ENCODE measurements around the gene DNAI4. TPM values are rescaled to one million over a fixed set of nuclear protein-coding genes. Genes with fewer than 3 reads are reported as not detected.

The DNAI4 gene
- total and polyA plus RNA-seq, 2 of the 8 experiments (the other 6 are each of a cell fraction or from before 2014, with no cell fraction given), result 0.32 to 2.1 TPM

DNA sequence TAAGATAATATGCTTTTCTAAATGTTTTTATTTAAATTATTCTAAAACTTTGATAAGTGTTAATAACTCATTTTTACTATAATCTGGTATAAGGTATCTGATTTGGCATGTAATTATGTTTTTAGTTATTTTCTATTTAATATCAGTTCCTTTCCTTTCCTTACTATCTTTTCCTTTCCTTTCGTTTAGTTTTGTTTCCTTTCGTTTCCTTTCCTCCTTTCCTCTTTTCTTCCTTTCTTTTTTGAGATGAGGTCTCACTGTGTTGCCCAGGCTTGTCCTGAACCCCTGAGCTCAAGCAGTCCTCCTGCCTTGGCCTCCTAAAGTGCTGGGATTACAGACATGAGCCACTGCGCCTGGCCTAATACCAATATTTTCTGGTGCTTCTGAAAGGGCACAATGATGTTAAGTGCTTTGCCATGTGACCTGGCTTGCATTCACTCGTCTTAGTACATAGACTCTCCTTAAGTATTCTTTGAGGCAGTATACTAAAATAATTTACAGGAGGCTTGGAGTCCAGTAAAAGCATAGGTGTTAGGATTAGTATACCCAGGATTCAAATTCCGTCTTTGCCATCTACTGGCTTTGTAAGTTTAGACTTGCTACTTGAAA is 18.8 kb upstream of the DNAI4 start:
- Histone ChIP-seq H3K9me3 (ENCODE audit: insufficient read depth in 2 of 2, low read depth in 1 of 2, low read length in 1 of 2) (no peaks in the 10 kb centered on the region), H3K27me3 (replicated peaks in 1 of 4; ENCODE audit: control insufficient read depth in 3 of 4, extremely low read depth in 1 of 4, insufficient read depth in 3 of 4, low read length in 3 of 4) (no peaks in the 10 kb centered on the region), H2BK12ac (ENCODE audit: low read depth, low read length) (no peak overlapping the region), H3K56ac (replicated peaks; ENCODE audit: insufficient read length, low read depth, low read length) (no peak overlapping the region), H3K79me2 (ENCODE audit: control insufficient read depth in 1 of 2, insufficient read depth in 2 of 2, low read length in 2 of 2) (peaks cover 0 to 43% of the 10 kb centered on the region in 2 experiments; a peak in 2 of 4 replicates), H2BK5ac (ENCODE audit: low read depth, low read length) (no peak overlapping the region), H3K9ac (replicated peaks in 1 of 4; ENCODE audit: extremely low read depth in 1 of 4, low read depth in 3 of 4, low read length in 3 of 4) (no peak overlapping the region; a peak in 1 of 7 replicates), H2BK20ac (ENCODE audit: low read length) (no peak overlapping the region), H3K79me1 (ENCODE audit: low read depth, low read length) (no peaks in the 10 kb centered on the region; the same call in 1 of the 2 replicates), H4K20me1 (replicated peaks in 1 of 2; ENCODE audit: control insufficient read depth in 1 of 2, insufficient read depth in 2 of 2, low read length in 2 of 2) (no peaks in the 10 kb centered on the region), H4K8ac (ENCODE audit: extremely low read depth, insufficient read depth, low read length) (no peak overlapping the region), H2BK15ac (ENCODE audit: low read length) (no peak overlapping the region), H3K4ac (replicated peaks; ENCODE audit: insufficient read length, low read depth, low read length) (no peak overlapping the region), H2BK120ac (replicated peaks; ENCODE audit: low read depth, low read length) (no peak overlapping the region), H3K14ac (ENCODE audit: insufficient read length) (no peak overlapping the region), H3K36me3 (ENCODE audit: control insufficient read depth in 2 of 4, insufficient read depth in 4 of 4, low read length in 3 of 4) (peaks cover 0 to 34% (median 9%) of the 10 kb centered on the region in 4 experiments; a peak in 3 of 8 replicates), H3K4me3 (ENCODE audit: extremely low read depth in 1 of 4, insufficient read depth in 2 of 4, low read depth in 3 of 4, low read length in 4 of 4) (no peak overlapping the region), H4K91ac (replicated peaks; ENCODE audit: insufficient read length, low read length) (no peak overlapping the region), H3K27ac (ENCODE audit: low read depth, low read length) (no peak overlapping the region), H3K23ac (ENCODE audit: insufficient read length) (no peak overlapping the region), H2AK5ac (ENCODE audit: low read depth, low read length) (no peak overlapping the region), H3K4me2 (ENCODE audit: insufficient read depth in 1 of 2, low read depth in 2 of 2, low read length in 2 of 2) (no peak overlapping the region), H3K23me2 (ENCODE audit: low read depth, low read length) (no peaks in the 10 kb centered on the region), H3K18ac (ENCODE audit: extremely low read depth, low read length) (no peak overlapping the region), H3K4me1 (replicated peaks in 1 of 4; ENCODE audit: control insufficient read depth in 3 of 4, insufficient read depth in 4 of 4, low read length in 3 of 4) (peaks cover 0 to 2% (median 0%) of the 10 kb centered on the region in 4 experiments; a peak in 1 of 7 replicates), H2AFZ (ENCODE audit: low read length) (no peak overlapping the region), H4K5ac (ENCODE audit: insufficient read length, low read depth, low read length) (no peak overlapping the region)
- WGBS, 2 experiments (ENCODE audit: extremely low coverage in 1 of 2, insufficient coverage in 1 of 2, insufficient read length in 1 of 2, insufficient replicate concordance in 2 of 2, low coverage in 1 of 2, low lambda C conversion rate in 2 of 2, missing lambda C conversion rate in 1 of 2), result 92% methylated on average over 5 of the region's 5 CpGs; no CpG with 5 or more reads in 1 of the 2 experiments
- ChIA-PET CTCF (ENCODE audit: partially characterized antibody) (interaction anchor here (0.7 to 1.2 kb wide), 2 partner anchors 13 to 325 kb away, joined by 3 to 4 read pairs; no protein-coding TSS in a partner anchor), POLR2A (ENCODE audit: partially characterized antibody) (interaction anchor here (1.0 kb wide), 1 partner anchor 13 kb away, joined by 5 read pairs; no protein-coding TSS in a partner anchor)
- no peak for DNase-seq (ENCODE audit: low read depth in 1 of 2, low spot score in 2 of 2)
- no peak for FAIRE-seq
- TF ChIP-seq CEBPB (IDR thresholded peaks at IDR 0.05; ENCODE audit: low read depth, low read length) (no peak), RXRA (IDR thresholded peaks at IDR 0.05; ENCODE audit: insufficient read depth, low read depth, low read length) (no peak), CHD2 (IDR thresholded peaks at IDR 0.05; ENCODE audit: low read length) (no peak)

Data from H1 (cell line).